HG03280 (cell line): ENCODE measurements around the gene SRRM4.

Source experiments
- ATAC-seq: cut with Tn5 transposase; IDR thresholded peaks from one replicate; pipeline ENCODE4 v1.9.1; 2021; ENCODE audit warnings: mild to moderate bottlenecking, moderate library complexity; ENCODE audit not compliant: unreplicated experiment

Gene SRRM4

DNA sequence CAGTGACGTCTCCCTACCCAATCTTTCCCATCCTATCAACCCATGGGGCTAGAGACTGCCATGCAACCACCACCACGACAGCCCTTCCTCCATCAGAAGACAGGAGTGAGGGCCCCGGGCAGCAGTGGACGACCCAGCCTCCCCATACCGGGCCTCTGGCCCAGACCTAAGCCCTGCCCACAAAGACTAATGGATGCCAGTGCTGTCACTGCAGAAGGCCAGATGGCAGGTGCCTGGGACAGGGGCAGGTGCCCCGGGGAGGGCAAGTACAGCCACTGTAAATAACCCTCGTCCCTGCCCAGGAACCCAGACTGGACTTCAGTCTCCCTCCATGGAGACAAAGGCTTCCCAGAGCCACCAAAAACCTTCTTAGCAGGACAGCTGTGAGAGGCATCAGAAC is 177.1 kb downstream of the SRRM4 start:
- no peak for ATAC-seq

DNA sequence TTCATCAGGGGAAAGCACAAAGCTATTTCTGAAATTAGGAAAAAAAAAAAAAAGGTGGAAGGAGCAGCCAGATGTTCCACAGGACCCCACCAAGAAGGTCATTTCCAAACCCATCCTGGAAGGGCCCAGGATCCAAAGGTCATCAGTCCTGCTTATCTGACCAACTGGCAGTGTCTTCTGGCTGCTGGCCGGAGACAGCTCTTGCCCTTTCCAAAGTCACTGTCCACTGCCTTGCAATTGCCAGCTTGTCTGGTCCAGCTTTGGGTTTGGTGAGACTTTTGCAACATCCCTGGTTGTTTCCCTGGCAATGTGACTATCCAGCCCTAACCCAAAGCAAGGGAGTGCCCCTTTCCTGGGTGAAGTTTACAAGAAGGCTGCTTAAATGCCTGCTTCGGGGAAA is 178.5 kb downstream of the SRRM4 start:
- ATAC-seq = no peak

DNA sequence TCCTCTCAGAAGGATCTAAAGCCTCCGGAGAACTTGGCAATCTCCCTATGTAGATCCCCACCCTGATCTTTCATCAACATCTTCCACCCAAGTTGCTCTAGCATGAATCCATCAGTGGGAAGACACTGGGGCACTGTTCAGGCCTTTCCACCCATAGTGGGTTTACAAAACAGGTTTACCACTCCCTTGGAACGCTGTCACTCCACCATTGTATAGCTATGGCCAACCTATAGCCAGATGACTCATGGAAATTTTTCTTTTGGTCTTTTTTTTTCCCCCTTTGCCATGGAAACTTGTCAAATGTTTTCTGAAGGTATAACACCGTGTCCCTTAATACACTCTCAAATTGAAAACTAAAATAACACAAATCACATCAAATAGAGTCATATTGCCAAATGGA is 186.6 kb downstream of the SRRM4 start:
- ATAC-seq = no peak

DNA sequence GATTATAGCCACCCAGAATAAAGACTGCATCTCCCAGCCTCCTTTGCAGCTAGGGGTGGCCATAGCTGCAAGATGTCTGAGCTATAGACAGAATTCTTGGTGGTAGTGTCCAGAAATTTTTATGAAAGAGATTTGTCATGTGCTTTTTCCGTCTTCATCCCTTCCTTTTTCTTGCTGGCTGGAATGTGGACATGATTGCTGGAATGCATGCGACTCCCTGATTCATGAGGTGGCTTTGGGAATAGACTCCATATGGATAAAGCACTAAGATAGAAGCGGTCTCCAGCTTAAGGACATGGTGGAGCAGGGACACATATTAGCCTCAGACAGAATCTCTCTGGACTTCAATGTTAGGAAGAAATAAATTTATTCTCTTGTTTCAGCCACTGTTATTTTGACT is 187.4 kb downstream of the SRRM4 start:
- no peak for ATAC-seq

DNA sequence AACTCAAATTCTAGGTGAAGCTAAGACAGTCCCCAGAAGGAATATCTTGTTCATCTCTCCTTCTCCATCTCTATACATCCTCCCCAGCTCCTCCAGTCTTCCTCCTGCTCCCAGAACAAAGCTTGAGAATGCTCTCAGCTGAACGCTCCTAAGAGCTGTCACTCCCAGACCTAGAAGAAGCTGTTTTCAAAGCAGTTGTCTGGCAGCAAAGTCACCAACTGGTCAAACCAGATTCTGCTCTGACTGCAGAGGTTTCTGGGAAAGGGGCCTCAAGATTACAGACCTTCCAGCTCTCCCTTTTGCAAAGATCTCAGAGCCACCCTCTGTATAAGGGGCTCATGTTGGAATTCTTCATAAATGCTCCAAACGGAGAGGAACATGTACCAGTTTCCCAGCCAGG is 187.8 kb downstream of the SRRM4 start:
- ATAC-seq = no peak

DNA sequence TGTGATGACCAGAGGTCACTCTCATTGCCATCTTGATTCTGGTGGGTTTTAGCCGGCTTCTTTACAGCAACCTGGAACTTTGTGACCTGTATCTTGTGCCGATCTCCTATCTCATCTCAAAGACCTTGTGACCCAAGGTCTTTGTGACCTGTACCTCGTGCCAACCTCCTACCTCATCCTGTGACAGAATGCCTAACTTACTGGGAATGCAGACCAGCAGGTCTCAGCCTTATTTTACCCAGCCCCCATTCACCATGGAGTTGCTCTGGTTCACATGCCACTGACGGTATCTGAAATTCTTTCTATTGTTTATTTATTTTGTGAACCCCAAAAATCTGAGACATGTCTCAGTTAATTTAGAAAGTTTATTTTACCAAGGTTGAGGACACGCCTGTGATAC is 189.9 kb downstream of the SRRM4 start:
- ATAC-seq = no peak

DNA sequence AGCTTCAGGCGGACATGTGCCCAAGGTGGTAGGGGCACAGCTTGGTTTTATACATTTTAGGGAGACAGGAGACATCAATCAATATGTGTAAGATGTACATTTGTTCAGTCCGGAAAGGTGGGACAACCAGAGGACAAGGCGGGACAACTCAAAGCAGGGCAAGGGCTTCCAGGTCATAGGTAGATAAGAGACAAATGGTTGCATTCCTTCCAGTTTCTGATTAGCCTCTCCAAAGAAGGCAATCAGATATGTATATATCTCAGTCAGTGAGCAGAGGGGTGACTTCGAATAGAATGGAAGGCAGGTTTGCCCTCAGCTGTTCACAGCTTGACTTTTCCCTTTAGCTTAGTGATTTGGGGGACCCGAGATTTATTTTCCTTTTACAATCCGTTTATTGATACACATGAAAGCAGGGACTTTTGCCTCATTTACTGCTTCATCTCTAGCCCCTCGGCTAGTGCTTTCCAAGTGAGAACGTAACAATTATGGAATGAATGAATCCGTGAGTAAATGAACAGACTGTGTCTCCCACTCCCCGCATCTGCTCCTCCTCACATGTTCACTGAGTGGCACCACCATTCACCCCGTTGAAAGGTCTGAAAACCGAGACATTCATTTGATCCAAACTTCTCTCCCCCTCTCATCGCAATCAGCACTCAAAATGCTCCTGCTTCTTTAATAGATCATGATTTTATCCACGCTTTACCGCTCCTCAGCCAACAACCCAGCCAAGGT is 190.5 kb downstream of the SRRM4 start:
- ATAC-seq = no peak

DNA sequence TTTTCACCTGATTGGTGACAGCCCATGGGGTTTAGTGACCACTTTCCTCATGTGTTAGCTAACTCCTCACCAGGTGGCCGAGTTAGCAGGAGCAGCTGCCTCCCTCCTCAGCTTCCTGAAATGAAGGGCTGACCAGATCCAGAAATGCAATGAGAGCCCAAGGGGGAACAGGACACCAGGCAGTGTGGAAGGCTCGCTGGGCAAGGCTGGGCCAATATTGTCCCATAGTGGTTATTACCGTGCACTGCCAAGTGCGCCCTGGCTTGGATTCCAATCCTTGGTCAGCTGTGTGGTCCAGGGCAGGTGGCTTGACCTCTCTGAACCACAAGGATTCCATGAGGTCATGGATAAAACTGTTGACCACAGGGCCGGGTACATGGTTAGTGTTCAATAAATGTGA is 193.7 kb downstream of the SRRM4 start:
- no peak for ATAC-seq

DNA sequence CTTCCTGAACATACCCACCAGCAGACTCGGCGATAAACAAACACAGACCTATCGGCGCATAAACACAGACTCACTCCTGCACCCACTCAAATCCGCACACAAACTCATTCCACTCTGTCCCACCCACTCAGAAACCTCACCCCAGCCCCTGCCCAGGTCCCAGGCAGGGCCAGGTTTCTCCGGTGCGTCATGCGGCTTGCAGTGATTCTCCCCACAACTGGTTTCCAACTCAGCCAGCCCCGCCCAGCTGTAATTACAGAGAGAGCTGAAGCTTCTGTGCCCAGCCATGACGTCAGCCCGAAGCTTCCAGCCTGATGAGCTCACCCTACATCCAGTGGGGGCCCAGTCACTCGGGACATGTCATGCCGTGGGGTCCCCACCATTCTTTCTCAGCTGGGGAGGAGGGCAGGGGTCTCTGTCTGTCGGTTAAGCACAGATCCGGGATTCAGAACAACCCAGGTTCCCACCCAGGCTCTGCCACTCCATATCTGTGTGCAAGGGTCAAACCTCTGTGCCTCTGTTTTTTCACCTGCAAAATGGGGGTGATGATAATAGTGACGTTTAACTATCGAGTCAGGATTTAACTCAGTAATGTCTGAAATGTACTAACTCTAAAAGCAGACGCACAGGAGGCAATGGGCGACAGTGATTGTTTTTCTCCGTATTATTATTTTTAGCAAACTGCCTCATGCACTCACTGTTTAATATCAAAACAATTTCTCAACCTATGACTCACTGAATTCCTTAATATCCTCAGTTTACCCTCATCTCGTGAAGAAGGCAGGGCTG is 195.1 kb downstream of the SRRM4 start:
- no peak for ATAC-seq

DNA sequence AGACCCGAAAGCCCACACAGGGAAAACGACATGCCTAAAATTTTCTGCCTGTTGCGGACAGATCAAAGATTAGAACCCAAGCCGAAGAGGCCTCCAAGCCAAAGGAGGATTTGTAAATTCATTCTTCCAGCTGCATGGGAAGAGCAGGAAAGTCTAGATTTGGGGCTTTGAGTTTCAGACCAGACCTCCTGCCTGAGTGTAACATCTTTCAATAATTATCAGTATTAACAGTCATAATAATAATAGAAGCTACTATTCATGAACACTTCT is 195.7 kb downstream of the SRRM4 start:
- ATAC-seq = no peak

DNA sequence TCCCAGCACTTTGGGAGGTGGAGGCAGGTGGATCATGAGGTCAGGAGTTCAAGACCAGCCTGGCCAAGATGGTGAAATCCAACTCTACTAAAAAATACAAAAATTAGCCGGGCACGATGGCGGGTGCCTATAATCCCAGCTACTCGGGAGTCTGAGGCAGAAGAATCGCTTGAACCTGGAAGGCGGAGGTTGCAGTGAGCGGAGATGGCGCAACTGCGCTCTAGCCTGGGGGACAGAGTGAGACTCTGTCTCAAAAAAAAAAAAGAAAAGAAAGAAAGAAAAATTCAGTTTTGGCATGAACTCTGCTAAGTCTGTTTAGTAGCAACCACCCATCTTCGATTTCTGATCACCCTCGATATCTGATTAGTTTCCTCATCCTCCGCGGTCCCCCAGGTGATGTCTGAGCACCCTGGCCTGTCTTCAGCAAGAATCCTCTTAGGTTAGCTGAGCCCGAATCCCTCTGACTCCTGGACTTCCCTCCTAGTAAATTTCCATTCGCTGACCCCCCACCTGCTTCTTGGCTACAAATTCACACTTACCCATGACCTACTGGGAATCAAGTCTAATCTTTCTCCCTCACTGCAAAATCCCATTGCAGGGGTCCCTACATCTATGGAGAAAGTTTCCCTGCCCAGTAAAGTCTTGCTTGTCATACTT is 196.5 kb downstream of the SRRM4 start:
- ATAC-seq = no peak

DNA sequence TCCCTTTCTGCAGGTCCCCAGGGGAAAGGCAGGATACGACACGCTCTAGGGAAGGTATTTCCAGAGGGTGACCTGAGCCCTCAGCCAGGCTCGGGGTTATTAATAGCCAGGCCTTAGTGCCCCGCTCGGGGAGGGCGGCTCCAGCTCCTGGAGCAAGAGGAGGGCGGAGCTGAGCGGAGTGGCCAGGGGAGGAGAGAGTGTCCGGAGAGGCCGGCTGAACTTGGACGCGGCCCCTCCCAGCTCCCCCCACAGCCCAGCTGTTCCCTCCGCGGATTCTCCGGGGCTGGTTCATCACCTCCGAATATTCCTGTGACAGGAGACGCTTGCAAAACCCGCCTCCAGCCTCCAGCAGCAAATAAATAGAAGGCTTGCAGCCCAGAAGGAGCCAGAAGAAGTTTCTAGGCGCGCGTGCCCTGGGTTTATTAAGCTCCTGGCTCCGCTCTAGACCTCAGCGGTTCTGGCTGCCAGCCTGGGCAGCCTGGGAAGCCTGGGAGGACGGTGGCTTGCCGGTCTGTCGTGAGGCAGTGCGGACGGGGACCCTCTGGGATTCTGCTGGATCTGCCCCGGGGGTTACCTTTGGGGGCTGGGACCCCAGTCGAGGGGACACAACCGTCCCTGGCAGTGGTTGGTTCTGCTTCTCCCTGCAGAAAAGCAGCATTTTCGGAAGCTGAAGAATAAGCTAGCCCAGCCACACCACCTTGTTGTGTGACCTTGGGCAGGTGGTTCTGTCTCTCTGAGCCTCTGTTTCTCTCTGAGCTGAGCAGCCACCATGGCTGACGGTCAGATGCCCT is 197.4 kb downstream of the SRRM4 start, which contains the start of gene HSPB8:
HSPB8 (plus strand) TSS at position 388 of the 791 bp plus-strand sequence; CDS start at position 770, 382 bp downstream.
- no peak for ATAC-seq

DNA sequence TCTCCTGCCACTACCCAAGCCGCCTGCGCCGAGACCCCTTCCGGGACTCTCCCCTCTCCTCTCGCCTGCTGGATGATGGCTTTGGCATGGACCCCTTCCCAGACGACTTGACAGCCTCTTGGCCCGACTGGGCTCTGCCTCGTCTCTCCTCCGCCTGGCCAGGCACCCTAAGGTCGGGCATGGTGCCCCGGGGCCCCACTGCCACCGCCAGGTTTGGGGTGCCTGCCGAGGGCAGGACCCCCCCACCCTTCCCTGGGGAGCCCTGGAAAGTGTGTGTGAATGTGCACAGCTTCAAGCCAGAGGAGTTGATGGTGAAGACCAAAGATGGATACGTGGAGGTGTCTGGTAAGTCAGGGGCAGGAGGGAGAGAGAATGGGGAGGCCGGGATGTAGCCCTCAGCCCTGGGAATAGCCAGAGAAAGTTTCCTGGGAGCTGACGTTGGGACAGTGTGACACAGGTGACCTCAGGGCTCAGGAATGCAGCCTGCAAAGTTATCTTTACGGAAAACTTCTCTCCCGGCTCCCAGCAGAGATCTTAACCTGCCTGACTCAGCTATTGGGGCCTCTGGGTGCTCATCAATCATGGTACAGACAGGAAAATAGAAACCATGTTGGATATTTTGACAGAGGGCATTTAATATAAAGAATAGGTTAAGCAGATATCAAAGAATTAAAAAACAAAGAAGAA is 198.1 kb downstream of the SRRM4 start:
- ATAC-seq = no peak

DNA sequence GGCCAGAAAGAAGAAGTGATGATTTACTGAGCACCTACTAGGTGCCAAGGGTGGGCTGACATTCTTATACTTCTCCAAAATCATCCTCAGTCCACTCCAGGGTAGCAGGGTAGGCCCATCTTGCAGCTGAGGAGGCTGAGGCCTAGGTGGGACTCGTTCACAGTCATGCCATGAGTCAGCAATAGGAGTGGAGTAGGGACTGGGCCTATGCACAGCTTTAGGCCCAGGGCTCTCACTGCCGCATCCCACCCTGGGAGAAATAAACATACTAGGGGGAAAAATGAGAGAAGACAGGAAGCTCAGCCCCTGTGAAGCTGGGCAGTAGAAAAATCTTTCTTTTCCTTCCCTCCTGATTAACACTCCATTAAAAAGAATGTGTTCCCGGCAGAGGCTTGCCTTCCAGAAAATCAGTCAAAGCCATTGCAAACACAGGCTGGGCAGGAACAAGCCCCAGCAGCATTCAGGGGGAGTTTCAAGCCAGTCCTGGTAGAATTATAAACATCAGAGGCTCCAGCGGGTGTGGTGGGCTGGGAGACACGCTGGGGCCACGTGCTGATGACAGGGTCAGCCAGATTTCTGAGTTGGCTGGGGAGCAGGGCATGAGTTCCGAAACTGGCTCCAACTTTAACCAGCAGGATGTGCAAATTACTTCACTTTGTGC is 199.2 kb downstream of the SRRM4 start:
- no peak for ATAC-seq

DNA sequence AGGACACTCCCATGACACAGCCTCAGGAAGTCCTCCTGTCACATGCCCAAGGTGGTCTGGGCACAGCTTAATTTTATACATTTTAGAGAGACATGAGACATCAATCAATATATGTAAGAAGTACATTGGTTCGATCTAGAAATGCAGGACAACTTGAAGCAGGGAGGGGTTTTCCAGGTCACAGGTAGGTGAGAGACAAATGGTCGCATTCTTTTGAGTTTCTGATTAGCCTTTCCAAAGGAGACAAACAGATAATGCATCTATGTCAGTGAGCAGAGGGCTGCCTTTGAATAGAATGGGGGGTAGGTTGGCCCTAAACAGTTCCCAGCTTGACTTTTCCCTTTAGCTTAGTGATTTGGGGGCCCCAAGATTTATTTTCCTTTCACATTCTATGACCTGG is 199.9 kb downstream of the SRRM4 start:
- ATAC-seq = no peak

DNA sequence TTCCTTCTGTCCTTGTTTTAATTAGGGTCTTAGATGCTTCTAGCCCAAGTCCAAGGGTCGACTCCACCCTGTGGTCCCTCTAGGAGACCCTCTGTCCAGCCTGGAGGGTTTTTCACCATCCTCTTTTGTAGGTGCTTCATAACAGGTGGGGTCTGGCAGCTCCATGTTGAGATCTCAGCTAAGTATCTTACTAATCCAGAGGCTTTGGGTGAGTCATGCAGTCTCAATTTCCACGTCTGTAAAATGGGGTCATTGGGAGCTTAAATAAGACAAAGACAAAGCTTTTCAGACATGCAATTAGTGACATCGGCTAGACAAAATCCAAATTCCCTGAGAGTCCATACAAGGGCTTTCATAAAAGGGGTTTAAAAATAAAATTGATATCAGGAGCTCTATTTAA is 200.6 kb downstream of the SRRM4 start:
- no peak for ATAC-seq

DNA sequence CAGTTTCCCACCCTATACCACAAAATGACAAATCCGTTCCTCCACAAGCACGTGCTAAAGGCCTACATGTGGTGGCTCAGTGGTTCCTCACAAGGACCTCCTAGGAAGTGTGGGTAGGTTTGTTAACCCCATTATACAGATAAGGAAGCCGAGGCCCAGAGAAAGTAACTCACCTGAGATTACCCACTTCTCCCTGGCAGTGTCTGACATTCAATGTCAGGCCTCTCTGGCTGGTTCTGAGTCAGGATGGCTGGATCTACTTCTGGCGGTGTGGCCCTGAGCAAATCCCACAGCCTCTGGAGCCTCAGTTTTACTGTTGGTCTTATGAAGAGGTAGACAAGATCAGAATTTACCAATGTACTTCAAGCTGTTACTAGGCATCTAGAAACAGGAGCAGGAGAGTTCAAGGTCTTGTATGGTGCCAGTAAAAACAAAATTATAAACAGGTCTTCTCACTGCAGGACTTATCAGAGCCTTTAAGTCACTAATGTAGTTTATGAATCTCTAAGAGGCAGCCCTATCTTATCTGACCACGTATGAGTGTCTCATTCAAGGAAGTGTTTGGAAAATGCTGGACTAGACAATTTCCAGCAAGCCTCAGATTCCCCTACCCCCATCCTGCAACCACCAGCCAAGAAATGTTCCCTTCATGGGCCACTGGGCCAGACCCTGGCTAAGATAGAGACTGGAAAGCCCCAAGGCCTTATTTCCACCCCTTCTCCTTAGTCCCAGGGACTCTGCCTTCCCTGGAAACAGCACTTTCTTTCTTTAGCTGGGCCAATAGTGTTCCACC is 201.6 kb downstream of the SRRM4 start:
- ATAC-seq = no peak

DNA sequence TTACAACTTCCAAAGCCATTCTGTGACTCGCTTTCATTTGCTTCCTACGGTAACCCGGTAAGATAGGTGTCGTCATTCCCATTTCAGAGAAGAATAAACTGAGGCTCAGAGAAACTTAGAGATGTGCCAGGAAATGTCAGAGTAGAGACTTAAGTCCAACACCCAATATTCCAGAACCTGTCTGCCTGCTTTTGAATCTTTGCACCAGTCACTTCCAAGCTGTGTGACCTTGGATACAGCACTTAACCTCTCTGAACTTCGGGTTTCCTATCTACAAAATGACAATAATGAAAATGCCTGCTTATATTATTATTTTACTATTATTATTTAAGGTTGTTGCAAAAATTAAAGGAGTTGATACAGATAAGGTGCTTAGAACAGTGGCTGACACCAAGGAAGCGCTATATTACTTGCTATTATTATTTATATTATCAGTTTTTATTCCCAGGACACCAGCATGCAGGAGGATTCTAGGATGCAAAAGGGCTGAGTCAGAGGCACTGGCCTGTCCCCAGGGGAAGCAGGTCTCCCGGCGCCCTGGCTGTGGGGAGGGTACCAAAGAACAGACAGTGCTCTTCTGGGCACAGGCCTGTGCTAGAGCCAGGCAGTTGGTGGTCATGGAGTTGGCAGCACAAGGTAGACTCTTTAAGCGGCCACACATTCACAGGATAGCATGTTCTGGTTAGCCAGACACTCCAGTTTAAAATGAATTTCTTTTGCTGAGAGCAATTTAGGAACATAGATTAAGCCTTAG is 202.8 kb downstream of the SRRM4 start:
- no peak for ATAC-seq

DNA sequence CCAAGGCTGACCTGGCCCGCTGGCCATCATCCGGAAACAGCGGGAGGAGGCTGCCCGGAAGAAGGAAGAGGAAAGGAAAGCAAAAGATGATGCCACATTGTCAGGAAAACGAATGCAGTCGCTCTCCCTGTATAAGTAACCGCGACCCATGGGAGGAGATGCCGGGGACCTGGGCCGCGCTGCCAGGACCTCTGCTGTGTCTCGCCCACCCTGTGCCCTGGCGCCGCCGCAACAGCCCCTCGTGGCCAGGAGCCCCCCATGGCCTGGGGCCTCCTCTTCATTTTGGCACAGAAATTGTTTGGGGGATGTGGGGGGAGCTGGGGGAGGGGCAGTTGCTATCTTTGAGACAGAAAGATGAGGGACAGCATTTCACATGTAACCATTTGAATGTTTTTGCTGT is 213.9 kb downstream of the SRRM4 start:
- no peak for ATAC-seq
